Measurements from ENCODE around the gene OSGEP.

OSGEP gene

GRCh38 chr14:20486684-20487395 is 32.2 kb upstream of the OSGEP start:
- no peak for TF ChIP-seq CTCF (IDR thresholded peaks at IDR 0.05; ENCODE audit: low read length, missing control alignments)
- H3K4me3 ChIP-seq (replicated peaks; ENCODE audit: low read depth, low read length), result no peak overlapping the region
- DNase-seq (ENCODE audit: low read depth), result no peak

- no peak for TF ChIP-seq CTCF (IDR thresholded peaks at IDR 0.05; ENCODE audit: low read length, missing control alignments)
- DNase-seq (ENCODE audit: low read depth), result no peak
These were observed 31.3 kb upstream of the OSGEP start for GRCh38 chr14:20485900-20486299.

GRCh38 chr14:20482382-20482781 is 27.8 kb upstream of the OSGEP start:
- no peak for DNase-seq (ENCODE audit: low read depth)
- no peak for TF ChIP-seq CTCF (IDR thresholded peaks at IDR 0.05; ENCODE audit: low read length, missing control alignments)
- no peak overlapping the region for H3K4me3 ChIP-seq (replicated peaks; ENCODE audit: low read depth, low read length)

More at GRCh38 chr14:20485900-20486299, 31.3 kb upstream of the OSGEP start:
- no peak overlapping the region for H3K4me3 ChIP-seq (replicated peaks; ENCODE audit: low read depth, low read length)

- H3K4me3 ChIP-seq (replicated peaks; ENCODE audit: low read depth, low read length), result no peak overlapping the region
- DNase-seq (ENCODE audit: low read depth), result no peak
- no peak for TF ChIP-seq CTCF (IDR thresholded peaks at IDR 0.05; ENCODE audit: low read length, missing control alignments)
These were observed 24.3 kb upstream of the OSGEP start for GRCh38 chr14:20478894-20479293.

GRCh38 chr14:20477211-20477876 is 22.7 kb upstream of the OSGEP start:
- TF ChIP-seq CTCF (IDR thresholded peaks at IDR 0.05; ENCODE audit: low read length, missing control alignments), result no peak
- DNase-seq (ENCODE audit: low read depth), result peak; percentile 85

GRCh38 chr14:20476776-20477175 is 22.2 kb upstream of the OSGEP start:
- DNase-seq (ENCODE audit: low read depth), result no peak
- H3K4me3 ChIP-seq (replicated peaks; ENCODE audit: low read depth, low read length), result no peak overlapping the region
- TF ChIP-seq CTCF (IDR thresholded peaks at IDR 0.05; ENCODE audit: low read length, missing control alignments), result no peak

More at GRCh38 chr14:20477211-20477876, 22.7 kb upstream of the OSGEP start:
- no peak overlapping the region for H3K4me3 ChIP-seq (replicated peaks; ENCODE audit: low read depth, low read length)

Data from fibroblast of pulmonary artery (primary cell).